ENCODE data around the gene COA1. TPM values are rescaled to one million over a fixed set of nuclear protein-coding genes. Genes with fewer than 3 reads are reported as not detected.

COA1 gene
- total RNA-seq, 2 donors from 2014 or later, result 36.8 to 52.4 TPM

DNA sequence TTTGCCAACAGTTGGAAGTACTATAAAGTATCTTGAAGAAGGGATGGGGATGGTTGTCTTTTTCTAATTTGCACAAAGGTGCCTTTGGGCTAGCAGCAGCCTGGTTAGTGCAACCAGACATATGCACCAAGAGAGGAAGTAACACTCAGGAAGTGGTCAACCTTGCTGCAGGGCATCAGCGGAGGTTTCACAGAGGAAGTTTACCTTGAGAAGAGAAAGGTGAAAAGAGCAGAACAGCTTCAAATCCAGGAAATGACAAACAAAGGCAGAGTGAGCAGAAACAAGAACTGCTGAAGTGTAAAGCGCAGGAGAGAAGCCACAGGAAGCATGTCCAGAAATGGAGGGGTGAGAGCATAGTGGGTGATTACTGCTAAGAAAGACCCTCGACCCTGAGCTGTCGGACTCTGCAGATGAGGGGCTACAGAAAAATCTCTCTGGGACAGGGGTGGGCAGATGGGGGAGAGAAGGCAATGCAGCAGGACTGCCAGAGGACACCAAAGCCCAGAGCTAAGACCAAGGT lies 79.5 kb downstream of the COA1 start:
- no peak overlapping the region for H3K4me3 ChIP-seq
- intact Hi-C loops (cut with DNase I), result no loop called here
- peak overlapping the region in 3 of 4 donors; percentile 51 to 84 (median 79) for H3K27ac ChIP-seq
- H3K9me3 ChIP-seq, result no peaks in the 10 kb centered on the region
- TF ChIP-seq CTCF (IDR thresholded peaks at IDR 0.05) (no peak), POLR2A (IDR thresholded peaks at IDR 0.05) (no peak)
- no peaks in the 10 kb centered on the region for H3K27me3 ChIP-seq
- 58 to 68% methylated on average over 4 of the region's 4 CpGs for WGBS, 2 donors
- peaks cover 60% of the 10 kb centered on the region for H3K4me1 ChIP-seq
- DNase-seq, result no peak
- no peaks in the 10 kb centered on the region for H3K36me3 ChIP-seq (replicated peaks in 1 of 2; ENCODE audit: insufficient read depth in 1 of 2, low read depth in 2 of 2)
- no peak for ATAC-seq

DNA sequence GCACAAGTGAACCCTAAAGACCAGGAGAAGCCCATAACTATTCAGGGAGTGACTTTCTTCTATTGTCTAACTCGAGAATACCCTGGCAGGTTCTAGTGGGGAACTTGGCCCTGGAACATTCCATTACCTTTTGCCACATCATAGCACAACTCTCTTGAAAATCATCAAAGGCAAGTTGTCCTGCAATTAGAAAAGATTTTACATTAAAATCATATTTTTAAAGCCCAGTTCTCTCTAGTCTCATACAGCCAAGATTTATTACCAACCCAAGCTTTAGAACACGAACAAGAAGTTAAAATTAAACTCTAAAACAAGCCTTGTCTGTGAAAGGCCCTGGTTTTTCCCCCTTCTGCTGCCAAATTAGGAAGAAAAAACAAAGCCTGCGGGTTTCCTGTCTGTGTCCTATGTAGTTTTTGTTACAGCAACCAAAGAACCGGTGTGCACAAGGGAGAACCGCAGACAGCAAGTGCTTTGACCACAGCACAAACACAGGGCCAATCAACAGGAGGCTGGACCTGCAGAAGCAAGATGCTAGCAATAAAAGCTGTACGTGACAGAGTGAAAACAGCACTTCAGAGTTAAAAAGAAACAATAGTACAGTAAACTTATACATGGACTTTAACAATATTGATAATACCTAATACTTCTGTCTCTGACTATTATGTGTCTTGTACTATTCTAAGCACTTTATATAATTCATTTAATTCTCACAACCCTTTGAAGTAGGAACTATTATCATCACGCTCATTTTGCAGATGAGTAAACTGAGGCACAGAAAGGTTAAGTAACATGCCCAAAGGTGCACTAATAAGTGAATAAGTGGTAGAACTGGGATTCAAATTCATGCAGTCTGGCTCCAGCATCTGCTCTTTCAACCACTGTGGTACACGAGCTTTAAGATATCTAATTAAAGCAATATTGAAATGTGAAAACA lies 80.6 kb downstream of the COA1 start:
- ATAC-seq, result peak; percentile 9
- H3K9me3 ChIP-seq, result no peaks in the 10 kb centered on the region
- WGBS, 2 donors, result 41 to 45% methylated on average over 8 of the region's 8 CpGs
- H3K27me3 ChIP-seq, result no peaks in the 10 kb centered on the region
- no peak overlapping the region for H3K4me3 ChIP-seq
- peak overlapping the region; percentile 52 to 90 (median 82) for H3K27ac ChIP-seq
- no peaks in the 10 kb centered on the region for H3K36me3 ChIP-seq (replicated peaks in 1 of 2; ENCODE audit: insufficient read depth in 1 of 2, low read depth in 2 of 2)
- intact Hi-C loops (cut with DNase I), result no loop called here
- DNase-seq, result peak in 1 of 4 donors; percentile 57
- TF ChIP-seq POLR2A (IDR thresholded peaks at IDR 0.05) (no peak), CTCF (IDR thresholded peaks at IDR 0.05) (no peak)
- H3K4me1 ChIP-seq, result peaks cover 60% of the 10 kb centered on the region

DNA sequence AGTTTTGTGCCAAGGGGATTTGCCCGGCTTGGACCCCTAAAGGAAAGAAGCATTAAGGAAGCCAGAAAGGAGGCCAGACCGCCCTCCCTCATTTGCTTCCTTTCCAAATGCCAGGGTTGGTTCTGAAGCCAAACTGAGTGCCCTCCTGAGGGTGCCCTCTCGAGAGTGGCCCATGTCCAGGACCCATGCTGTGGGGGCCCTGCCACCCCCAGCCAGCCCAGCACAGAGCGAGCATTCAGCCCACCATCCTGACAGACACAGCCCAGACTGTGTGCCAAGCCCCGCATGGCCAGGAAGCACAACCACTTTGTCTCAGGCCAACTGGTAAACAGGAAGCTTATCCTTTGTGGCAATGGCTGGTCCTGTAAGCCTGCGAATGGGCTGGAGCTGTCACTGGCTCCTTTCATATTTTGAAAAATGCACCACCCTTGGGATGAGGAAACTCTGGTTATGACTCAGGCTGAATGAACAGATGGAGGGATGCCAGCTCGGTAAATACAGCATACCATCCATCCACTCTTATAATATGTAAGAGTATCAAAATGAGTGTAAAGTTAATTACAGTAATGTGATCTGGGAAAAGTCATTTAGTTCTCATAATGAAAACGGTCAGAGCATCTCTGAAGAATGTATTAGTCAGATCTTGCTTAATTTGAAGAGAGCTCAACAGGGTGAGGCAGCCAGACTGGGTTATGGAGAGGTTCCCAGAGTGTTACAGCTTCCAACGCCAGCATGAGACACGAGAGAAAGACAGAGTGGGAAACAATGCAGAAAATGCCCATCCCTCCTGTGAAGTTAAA lies 81.5 kb downstream of the COA1 start:
- Histone ChIP-seq H3K36me3 (replicated peaks in 1 of 2; ENCODE audit: insufficient read depth in 1 of 2, low read depth in 2 of 2) (no peaks in the 10 kb centered on the region), H3K27me3 (no peaks in the 10 kb centered on the region), H3K9me3 (no peaks in the 10 kb centered on the region), H3K27ac (peak overlapping the region; percentile 52 to 90 (median 82)), H3K4me1 (peaks cover 60% of the 10 kb centered on the region), H3K4me3 (no peak overlapping the region)
- peak; percentile 60 to 85 (median 70) for DNase-seq
- WGBS, 2 donors, result 36 to 44% methylated on average over 10 of the region's 10 CpGs
- peak in 2 of 3 donors; percentile 31 to 39 for TF ChIP-seq POLR2A (IDR thresholded peaks at IDR 0.05)
- TF ChIP-seq CTCF (IDR thresholded peaks at IDR 0.05), result no peak
- intact Hi-C loops (cut with DNase I), result no loop called here
- ATAC-seq, result peak; percentile 88

GRCh38 chr7:43647339-43647672 lies 82.0 kb downstream of the COA1 start:
- intact Hi-C loops (cut with DNase I), result no loop called here
- no peaks in the 10 kb centered on the region for H3K27me3 ChIP-seq
- H3K27ac ChIP-seq, result peak overlapping the region; percentile 52 to 90 (median 82)
- no peak for TF ChIP-seq CTCF (IDR thresholded peaks at IDR 0.05)
- no peak for TF ChIP-seq POLR2A (IDR thresholded peaks at IDR 0.05)
- DNase-seq (no peak), ATAC-seq (no peak)
- no peak overlapping the region for H3K4me3 ChIP-seq
- WGBS, 2 donors, result 39 to 55% methylated on average over 7 of the region's 7 CpGs
- no peaks in the 10 kb centered on the region for H3K36me3 ChIP-seq (replicated peaks in 1 of 2; ENCODE audit: insufficient read depth in 1 of 2, low read depth in 2 of 2)
- no peaks in the 10 kb centered on the region for H3K9me3 ChIP-seq
- H3K4me1 ChIP-seq, result peaks cover 63% of the 10 kb centered on the region
